LNCAP (cell line): ENCODE data around the gene AADAC.

Experiments
- TF ChIP-seq, protein P1 (sequence below): fragments of 450-650 bp; IDR thresholded peaks from 2 replicates; pipeline ENCODE4 v1.5.1; 2017; ENCODE audit warnings: mild to moderate bottlenecking

AADAC gene

DNA sequence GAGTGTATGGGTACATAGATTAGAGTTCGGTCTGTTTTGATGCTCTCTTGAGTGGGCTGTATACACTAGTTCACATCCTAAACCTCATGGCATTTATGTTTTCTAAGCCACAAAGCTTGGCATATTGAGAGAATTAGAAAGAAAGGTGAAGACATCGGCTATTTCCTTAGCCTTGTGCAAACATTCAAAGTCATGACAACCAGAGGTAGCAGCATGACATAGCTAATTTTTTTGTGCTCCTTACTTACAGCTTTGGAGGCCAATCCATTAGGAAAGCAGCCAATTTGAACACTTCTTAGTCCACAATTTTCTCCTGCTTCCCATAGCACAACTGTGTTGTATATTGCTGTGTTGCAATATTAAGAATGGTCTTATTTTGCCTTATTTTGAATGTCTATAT, 21.5 kb upstream of the AADAC start:
- TF ChIP-seq, protein P1, sequence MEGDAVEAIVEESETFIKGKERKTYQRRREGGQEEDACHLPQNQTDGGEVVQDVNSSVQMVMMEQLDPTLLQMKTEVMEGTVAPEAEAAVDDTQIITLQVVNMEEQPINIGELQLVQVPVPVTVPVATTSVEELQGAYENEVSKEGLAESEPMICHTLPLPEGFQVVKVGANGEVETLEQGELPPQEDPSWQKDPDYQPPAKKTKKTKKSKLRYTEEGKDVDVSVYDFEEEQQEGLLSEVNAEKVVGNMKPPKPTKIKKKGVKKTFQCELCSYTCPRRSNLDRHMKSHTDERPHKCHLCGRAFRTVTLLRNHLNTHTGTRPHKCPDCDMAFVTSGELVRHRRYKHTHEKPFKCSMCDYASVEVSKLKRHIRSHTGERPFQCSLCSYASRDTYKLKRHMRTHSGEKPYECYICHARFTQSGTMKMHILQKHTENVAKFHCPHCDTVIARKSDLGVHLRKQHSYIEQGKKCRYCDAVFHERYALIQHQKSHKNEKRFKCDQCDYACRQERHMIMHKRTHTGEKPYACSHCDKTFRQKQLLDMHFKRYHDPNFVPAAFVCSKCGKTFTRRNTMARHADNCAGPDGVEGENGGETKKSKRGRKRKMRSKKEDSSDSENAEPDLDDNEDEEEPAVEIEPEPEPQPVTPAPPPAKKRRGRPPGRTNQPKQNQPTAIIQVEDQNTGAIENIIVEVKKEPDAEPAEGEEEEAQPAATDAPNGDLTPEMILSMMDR = no peak

DNA sequence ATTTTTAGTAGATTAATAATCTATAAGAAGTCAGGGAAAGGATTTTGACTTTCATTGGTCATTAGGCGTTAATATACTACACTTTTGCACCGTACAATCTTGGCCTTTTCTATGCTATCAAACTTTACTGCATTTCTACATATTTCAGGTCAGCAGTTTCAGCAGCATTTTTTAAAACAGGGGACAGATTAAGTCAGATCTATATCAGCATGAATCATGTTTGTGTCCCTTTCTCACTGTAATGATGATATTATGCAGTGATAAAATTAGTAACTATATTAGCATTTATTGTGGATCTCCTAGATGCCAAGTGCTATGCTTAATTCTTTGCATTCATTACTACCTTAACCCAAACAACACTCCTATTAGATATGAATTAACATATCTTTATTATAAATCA, 20.3 kb upstream of the AADAC start:
- TF ChIP-seq, protein P1 = no peak

DNA sequence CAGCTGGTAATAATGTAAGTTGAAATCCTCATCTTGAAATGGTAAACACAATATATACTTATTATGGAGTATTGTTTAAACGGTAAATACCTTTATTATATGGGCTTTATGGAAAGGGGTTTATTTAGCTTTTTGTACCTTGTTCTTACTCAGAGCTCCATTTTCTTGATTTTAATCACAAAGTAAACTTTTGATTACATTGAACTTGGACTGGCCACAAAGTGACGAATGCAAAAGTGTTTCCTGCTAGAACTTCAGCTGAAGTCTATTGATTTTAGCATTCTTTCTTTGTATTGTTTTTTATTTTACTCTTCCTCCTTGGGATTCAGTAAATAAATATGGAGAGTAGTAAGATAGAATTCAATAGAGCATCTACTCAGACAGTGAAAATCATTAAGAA, 19.8 kb upstream of the AADAC start:
- TF ChIP-seq, protein P1 = no peak

DNA sequence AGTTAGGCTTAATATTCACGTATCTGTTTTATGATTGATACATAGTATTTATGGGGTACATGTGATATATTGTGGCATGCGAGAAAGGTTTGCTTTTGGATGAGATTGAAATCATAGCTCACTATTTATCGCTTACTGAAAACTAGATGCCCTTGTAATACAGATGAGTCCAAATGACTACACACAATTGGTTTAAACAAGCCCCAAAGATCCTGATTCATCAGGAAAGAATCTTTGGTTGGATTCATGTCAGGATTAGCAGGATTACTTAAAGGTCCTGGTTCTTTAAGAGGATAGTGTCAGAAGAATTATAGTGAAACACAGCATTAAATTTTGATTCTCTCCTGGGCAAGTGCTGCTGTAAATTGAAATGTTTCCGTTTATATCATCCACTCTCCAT, 18.6 kb upstream of the AADAC start:
- TF ChIP-seq, protein P1 = no peak

DNA sequence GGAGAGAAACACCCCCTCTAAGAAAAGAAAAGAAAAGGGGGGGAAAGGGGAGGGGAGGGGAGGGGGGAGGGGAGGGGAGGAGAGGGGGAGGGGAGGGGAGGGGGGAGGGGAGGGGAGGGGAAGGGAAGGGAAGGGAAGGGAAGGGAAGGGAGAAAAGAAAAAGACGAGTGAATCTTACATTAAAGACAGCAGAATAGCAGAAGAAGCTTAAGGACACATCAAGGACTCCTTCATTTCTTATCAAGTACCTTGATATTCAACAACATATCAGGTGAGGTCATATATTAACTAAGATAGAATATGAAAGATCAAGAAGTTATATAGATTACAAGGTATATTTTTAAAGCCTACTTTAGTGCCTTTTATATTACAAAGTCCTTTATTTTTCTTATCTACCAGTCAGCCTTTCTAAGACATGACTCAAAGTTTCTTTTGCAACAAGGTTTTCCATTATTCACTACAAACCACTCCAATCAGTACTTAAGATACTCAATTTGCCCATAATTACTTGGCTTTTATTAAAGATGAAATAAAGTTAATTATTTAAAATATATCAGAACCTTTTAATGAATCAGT, 17.7 kb upstream of the AADAC start:
- TF ChIP-seq, protein P1 = no peak

DNA sequence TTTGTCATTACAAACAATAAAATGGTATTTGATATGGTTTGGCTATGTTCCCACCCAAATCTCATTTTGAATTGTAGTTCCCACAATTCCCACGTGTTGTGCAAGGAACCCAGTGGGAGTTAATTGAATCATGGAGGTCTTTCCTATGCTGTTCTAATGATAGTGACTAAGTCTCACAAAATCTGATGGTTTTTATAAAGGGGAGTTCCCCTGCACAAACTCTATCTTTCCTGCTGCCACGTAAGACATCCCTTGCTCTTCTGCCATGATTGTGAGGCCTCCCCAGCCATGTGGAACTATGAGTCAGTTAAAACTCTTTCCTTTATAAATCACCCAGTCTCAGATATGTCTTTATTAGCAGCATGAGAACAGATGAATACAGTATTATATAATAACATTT, 15.4 kb upstream of the AADAC start:
- TF ChIP-seq, protein P1 = no peak

DNA sequence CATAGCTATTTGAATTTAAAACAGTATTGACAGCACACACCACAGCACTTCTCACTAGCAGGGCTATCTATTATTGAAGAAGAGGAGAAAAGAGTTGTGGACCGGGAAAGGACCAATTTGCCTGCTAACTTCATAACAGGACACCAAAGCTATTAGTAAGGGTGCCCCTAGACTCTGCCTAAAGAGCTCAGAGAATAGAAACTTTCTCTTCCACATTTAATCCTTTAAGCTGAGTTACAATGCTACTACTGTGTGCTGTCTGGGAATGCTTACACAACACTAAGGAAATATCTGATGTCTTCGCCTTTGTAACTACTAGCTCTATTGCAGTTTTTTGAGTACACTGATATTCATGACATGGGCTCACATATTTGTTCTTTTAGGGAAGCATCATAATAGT, 13.5 kb upstream of the AADAC start:
- TF ChIP-seq, protein P1 = no peak

DNA sequence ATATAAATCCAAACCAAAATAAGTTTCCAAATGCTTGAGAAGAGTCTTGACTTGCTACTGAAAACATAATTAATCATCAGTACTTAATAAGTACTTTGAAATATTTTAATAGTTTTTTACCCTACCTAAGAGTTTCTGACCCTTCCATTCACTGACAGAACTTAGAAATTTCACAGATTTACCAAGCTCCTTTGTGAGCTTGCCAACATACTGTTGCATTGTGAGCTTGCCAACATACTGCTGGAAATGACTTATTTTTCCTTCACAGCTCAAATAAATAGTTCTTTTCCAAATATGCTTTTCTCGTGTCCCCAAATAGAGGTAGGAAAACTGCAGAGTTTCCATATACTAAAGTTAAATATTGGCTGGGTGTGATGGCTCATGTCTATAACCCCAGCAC, 9.6 kb upstream of the AADAC start:
- TF ChIP-seq, protein P1 = no peak
